Tibial artery (tissue), 4 donors: ENCODE measurements around the gene GARIN3.

ENCODE experiments used
- DNase-seq, 2 donors: peaks; one replicate each; pipeline ENCODE4 v3.0.0-alpha.2; 2019
- H3K27ac ChIP-seq, 2 donors: fragments of 200-600 bp; sonication (generic) in 1 of 2; 1 replicate in 1 of 2; 2 replicates in 1 of 2; pipeline ENCODE4 v1.5.1; 2018 to 2019; ENCODE audit warnings: mild to moderate bottlenecking in 1 of 2
- H3K27me3 ChIP-seq, 2 donors: fragments of 200-600 bp; sonication (generic) in 1 of 2; one replicate each; pipeline versions ENCODE4 v1.5.1 to v1.6.0; 2016 to 2019
- H3K36me3 ChIP-seq, 3 donors: fragments of 200-600 bp; sonication (generic) in 2 of 3; one replicate each; pipeline ENCODE4 v1.5.1; 2016 to 2019; ENCODE audit warnings: mild to moderate bottlenecking in 2 of 3
- H3K4me1 ChIP-seq, 4 donors: fragments of 200-600 bp; sonication (generic) in 2 of 4; 1 replicate in 3 of 4; 2 replicates in 1 of 4; pipeline ENCODE4 v1.5.1; 2016 to 2019
- H3K4me3 ChIP-seq, 2 donors: fragments of 200-600 bp; sonication (generic) in 1 of 2; 1 replicate in 1 of 2; 2 replicates in 1 of 2; pipeline ENCODE4 v1.5.1; 2018 to 2019; ENCODE audit warnings: mild to moderate bottlenecking in 2 of 2
- H3K9me3 ChIP-seq, 3 donors: fragments of 200-600 bp; sonication (generic) in 1 of 3; one replicate each; pipeline ENCODE4 v1.5.1; 2016 to 2019
- CTCF ChIP-seq, 2 experiments: fragments of 200-600 bp in 1 of 2; fragments of 450-650 bp in 1 of 2; IDR thresholded peaks; one replicate each; pipeline ENCODE4 v1.5.1; 2017 to 2019; ENCODE audit warnings: antibody characterized with exemption in 2 of 2, mild to moderate bottlenecking in 1 of 2, moderate library complexity in 1 of 2
- intact Hi-C: fragments of 100-400 bp; cut with DNase I; formaldehyde crosslinking; loops from one replicate; pipeline ENCODE4 v1.15.0; 2023; ENCODE audit warnings: low total_unique reads

The GARIN3 gene

GRCh38 chr5:157115502-157115901 is 50.6 kb downstream of the GARIN3 start:
- H3K27me3 ChIP-seq, result no peaks in the 10 kb centered on the region
- no peaks in the 10 kb centered on the region for H3K4me1 ChIP-seq
- TF ChIP-seq CTCF (IDR thresholded peaks at IDR 0.05), result no peak
- intact Hi-C loops, result no loop called here
- DNase-seq, result no peak
- no peaks in the 10 kb centered on the region for H3K9me3 ChIP-seq
- H3K36me3 ChIP-seq, result no peaks in the 10 kb centered on the region
- H3K27ac ChIP-seq, result no peak overlapping the region
- no peak overlapping the region for H3K4me3 ChIP-seq

GRCh38 chr5:157115012-157115411 is 51.1 kb downstream of the GARIN3 start:
- intact Hi-C loops, result no loop called here
- Histone ChIP-seq H3K27ac (no peak overlapping the region), H3K4me1 (no peaks in the 10 kb centered on the region), H3K27me3 (no peaks in the 10 kb centered on the region), H3K9me3 (no peaks in the 10 kb centered on the region), H3K36me3 (no peaks in the 10 kb centered on the region), H3K4me3 (no peak overlapping the region)
- TF ChIP-seq CTCF (IDR thresholded peaks at IDR 0.05), result no peak
- no peak for DNase-seq

GRCh38 chr5:157113002-157113401 is 53.1 kb downstream of the GARIN3 start:
- H3K9me3 ChIP-seq, result no peaks in the 10 kb centered on the region
- no peak for TF ChIP-seq CTCF (IDR thresholded peaks at IDR 0.05)
- no peaks in the 10 kb centered on the region for H3K27me3 ChIP-seq
- intact Hi-C loops, result no loop called here
- no peaks in the 10 kb centered on the region for H3K36me3 ChIP-seq
- no peak overlapping the region for H3K4me3 ChIP-seq
- H3K4me1 ChIP-seq, result no peaks in the 10 kb centered on the region
- no peak overlapping the region for H3K27ac ChIP-seq
- DNase-seq, result no peak
